SK-N-MC (cell line): ENCODE data around the gene RTTN.
"Not testable (repeated sequence)": the region's sequence is repeated elsewhere in the genome, so short reads cannot be mapped to it uniquely, and the experiment has no call there.

Source experiments
- EZH2 ChIP-seq: fragments of 200-600 bp; sonication (generic); IDR thresholded peaks from one replicate; pipeline ENCODE4 v1.6.1; 2017; ENCODE audit warnings: antibody characterized with exemption
- FOXP2 ChIP-seq: optimal IDR thresholded peaks from 2 replicates; pipeline ENCODE3; 2011; ENCODE audit warnings: mild to moderate bottlenecking, moderate library complexity; ENCODE audit not compliant: insufficient read depth; ENCODE audit errors: extremely low read length, control extremely low read depth
- POLR2AphosphoS5 ChIP-seq: IDR thresholded peaks from 2 replicates; pipeline ENCODE4 v1.6.1; 2012; ENCODE audit warnings: mild to moderate bottlenecking, low read depth, low read length, borderline replicate concordance

- TF ChIP-seq POLR2AphosphoS5, EZH2, FOXP2: not testable (repeated sequence)
These were observed 44.4 kb upstream of the RTTN start for GRCh38 chr18:70249861-70250260.
